Neuron (in vitro differentiated cells): Measurements from ENCODE around the gene MACROD1.
"Not testable (repeated sequence)": the region's sequence is repeated elsewhere in the genome, so short reads cannot be mapped to it uniquely, and the experiment has no call there.

ENCODE experiments used
- H2AFZ ChIP-seq: one replicate; pipeline ENCODE4 v1.6.1; 2013; ENCODE audit warnings: low read depth, mild to moderate bottlenecking, inconsistent platforms, low read length, moderate library complexity
- H3K27me3 ChIP-seq: one replicate; pipeline ENCODE4 v1.6.1; 2013; ENCODE audit warnings: low read length; ENCODE audit not compliant: insufficient read depth
- H3K36me3 ChIP-seq: one replicate; pipeline ENCODE4 v1.6.1; 2013; ENCODE audit warnings: low read length; ENCODE audit not compliant: insufficient read depth
- H3K4me1 ChIP-seq: one replicate; pipeline ENCODE4 v1.6.1; 2013; ENCODE audit warnings: low read length; ENCODE audit not compliant: insufficient read depth
- H3K4me3 ChIP-seq: 2 replicates; pipeline ENCODE4 v1.5.1; 2013; ENCODE audit warnings: mild to moderate bottlenecking, low read length, moderate library complexity
- H3K9me3 ChIP-seq: one replicate; pipeline ENCODE4 v1.6.1; 2013; ENCODE audit warnings: low read length

Gene MACROD1

DNA sequence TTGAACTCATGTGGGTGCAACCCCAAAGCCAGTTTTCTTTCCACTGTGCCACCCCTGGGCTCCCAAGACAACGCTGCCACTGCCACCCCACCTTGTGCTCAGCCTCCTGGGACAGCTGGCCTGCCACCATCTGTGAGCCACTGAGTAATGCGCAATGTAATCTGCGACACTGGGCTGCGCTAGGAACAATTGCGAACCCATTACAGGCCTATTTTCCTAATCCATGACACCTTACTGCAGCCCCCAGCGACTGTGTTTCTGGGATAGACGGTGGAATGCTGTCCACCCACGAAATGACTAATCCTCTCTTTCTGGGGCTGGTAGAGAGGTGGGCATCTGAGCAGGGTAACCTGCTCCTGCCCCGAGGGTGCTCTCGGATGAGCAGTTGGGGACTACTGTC lies 108.0 kb downstream of the MACROD1 start:
- Histone ChIP-seq H2AFZ (no peak overlapping the region), H3K4me1 (peaks cover 22% of the 10 kb centered on the region), H3K36me3 (no peaks in the 10 kb centered on the region), H3K4me3 (no peak overlapping the region), H3K9me3 (no peaks in the 10 kb centered on the region), H3K27me3 (peaks cover 4% of the 10 kb centered on the region)

DNA sequence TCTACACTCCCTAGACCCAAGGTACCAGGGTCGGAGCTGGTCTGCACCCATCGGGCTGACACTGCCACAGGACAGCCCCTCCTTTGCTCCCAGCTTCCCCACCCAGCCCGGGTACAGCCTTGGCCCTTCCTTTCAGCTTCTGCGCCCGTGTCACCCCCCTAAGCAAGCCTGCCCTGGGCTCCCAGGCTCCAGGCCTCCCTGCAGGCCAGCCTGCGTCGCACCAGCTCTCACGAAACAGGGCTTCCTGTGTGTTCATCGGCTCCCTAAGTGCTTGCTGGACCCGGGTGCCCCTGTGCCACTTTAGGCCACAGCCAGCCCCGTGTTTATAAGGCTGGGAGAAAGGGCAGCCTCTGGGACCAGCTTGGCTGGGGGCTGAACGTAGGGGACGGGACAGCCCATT lies 109.1 kb downstream of the MACROD1 start:
- no peak overlapping the region for H3K4me3 ChIP-seq
- H2AFZ ChIP-seq, result no peak overlapping the region
- peaks cover 22% of the 10 kb centered on the region for H3K4me1 ChIP-seq
- H3K9me3 ChIP-seq, result no peaks in the 10 kb centered on the region
- peaks cover 2% of the 10 kb centered on the region for H3K27me3 ChIP-seq
- H3K36me3 ChIP-seq, result no peaks in the 10 kb centered on the region

DNA sequence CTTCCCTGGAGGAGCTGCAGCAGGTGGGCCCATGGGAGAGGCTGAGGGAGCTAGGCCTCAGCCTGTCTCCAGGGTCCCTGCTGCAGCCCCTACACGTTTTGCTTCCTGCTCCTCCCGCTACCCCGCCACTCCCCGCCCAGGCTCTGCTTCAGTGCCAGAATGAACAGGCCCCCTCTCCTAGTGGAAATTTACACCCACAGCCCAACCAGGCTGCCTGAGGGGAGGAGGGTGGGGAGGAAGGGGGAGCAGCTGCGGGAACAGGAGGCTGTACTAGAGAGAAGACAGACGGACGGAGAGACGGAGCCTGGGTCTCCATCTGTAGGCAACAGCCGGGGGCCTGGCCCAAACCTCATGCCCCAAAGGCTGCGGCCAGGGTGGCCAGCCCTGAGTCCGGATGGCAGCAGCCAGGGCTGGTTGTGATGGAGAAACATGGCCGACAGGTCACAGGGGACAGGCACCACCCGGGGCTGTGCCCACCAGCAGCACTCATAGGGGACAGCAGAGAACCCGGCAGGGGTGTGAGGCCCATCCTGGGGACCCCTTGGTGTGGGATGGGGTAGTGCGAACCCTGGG lies 109.6 kb downstream of the MACROD1 start:
- Histone ChIP-seq H3K4me1 (peaks cover 20% of the 10 kb centered on the region), H3K36me3 (no peaks in the 10 kb centered on the region), H3K4me3 (no peak overlapping the region), H3K27me3 (peaks cover 2% of the 10 kb centered on the region), H2AFZ (no peak overlapping the region), H3K9me3 (no peaks in the 10 kb centered on the region)

DNA sequence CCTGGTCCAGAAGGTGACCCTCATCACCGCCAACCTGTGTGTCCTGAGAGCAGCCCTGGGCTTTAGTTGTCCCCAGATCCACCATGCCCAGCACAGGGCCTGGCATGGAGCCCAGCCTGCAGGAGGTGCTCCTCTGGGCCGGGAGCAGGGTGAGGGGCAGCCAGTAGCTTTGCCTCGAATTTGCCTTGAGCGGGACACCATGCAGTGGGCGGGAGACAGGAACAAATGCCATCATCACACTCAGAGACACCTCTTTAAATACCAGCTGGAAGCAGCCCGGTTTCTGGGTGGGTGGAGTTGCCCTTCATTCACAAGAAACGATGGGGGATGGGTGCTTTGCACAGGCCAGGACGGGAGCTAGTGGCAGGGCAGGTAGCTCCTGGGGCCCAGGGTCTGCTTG lies 110.8 kb downstream of the MACROD1 start:
- Histone ChIP-seq H3K4me1 (peaks cover 10% of the 10 kb centered on the region), H3K36me3 (no peaks in the 10 kb centered on the region), H3K9me3 (no peaks in the 10 kb centered on the region), H2AFZ (no peak overlapping the region), H3K4me3 (no peak overlapping the region), H3K27me3 (peaks cover 2% of the 10 kb centered on the region)

DNA sequence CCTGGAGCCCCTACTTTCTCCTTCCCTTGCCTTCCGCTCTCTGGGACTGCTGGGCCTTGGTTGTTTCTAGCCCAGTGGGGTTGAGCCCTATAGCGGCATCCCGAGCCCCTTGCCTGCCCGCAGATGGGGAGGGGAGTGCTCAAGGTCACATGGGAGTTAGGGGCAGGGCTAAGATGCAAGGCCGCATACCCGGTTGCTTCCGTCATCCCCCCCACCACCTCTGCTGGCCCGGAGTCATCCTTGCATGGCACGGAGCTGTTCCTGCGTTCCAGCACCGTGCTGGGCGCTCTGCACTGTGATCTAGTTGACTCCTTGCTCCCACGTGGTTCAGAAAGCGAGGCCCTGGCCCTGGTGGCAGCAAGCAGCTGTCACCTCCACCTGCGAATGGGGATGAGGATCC lies 112.2 kb downstream of the MACROD1 start:
- peaks cover 2% of the 10 kb centered on the region for H3K27me3 ChIP-seq
- H3K4me1 ChIP-seq, result peaks cover 9% of the 10 kb centered on the region
- no peaks in the 10 kb centered on the region for H3K36me3 ChIP-seq
- no peaks in the 10 kb centered on the region for H3K9me3 ChIP-seq
- H2AFZ ChIP-seq, result no peak overlapping the region
- H3K4me3 ChIP-seq, result no peak overlapping the region

DNA sequence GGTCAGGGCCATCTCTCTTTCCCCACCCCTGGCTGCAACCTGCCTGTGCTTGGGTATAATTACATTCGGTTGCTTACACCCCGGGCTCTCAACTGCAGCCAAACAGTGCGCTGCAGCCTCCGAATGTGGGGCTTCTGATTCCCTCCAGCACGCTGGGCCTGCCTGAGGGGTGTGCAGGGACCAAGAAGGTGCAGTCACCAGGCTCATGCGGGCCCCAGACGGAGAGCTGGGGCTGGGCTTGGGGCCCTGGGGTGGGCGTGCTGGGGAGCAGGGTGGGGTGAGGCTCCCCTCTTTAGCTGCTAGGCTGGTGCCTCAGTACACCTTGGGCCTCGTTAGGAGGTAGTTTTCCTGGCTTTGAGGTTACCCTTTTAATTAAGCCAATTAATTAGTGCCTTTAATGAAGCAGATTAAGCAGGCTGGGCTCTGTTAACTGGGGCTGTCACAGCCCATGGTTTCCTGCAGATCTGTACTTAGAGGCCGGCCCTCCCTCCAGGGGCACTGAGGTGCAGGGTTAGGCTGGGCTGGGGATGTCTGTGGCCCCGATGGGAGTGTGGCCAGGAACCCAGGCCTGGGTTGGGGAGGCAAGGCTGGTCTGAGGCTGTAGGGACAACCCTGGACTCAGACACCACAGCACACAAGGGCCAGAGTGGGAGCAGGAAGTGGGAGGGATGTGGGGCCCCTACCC lies 112.8 kb downstream of the MACROD1 start:
- H3K4me3 ChIP-seq, result no peak overlapping the region
- no peaks in the 10 kb centered on the region for H3K9me3 ChIP-seq

DNA sequence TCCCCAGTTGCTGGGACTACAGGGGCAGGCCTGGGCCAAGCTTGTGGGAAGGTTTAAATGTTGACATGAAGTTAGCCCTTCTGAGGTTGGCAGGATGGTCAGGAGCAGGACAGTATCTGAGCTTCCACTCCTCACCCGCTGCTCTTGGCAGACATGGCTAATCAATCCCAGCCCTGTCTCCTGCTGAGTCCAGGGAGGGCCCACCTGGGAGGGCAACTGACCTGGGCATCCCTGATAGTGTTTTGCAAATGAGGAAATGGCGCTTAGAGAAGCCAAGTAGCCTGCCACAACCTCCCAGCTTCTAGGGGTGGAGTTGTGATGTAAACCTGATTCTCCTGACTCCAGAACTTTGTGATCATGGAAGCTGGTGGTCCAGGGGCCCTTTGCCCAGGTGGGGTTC lies 113.5 kb downstream of the MACROD1 start:
- Histone ChIP-seq H3K4me1 (peaks cover 19% of the 10 kb centered on the region), H3K9me3 (no peaks in the 10 kb centered on the region), H3K27me3 (peaks cover 2% of the 10 kb centered on the region), H3K36me3 (no peaks in the 10 kb centered on the region), H3K4me3 (no peak overlapping the region), H2AFZ (no peak overlapping the region)

More for the DNA sequence above, 112.8 kb downstream of the MACROD1 start:
- Histone ChIP-seq H3K36me3 (no peaks in the 10 kb centered on the region), H2AFZ (no peak overlapping the region), H3K4me1 (peaks cover 14% of the 10 kb centered on the region), H3K27me3 (peaks cover 2% of the 10 kb centered on the region)

DNA sequence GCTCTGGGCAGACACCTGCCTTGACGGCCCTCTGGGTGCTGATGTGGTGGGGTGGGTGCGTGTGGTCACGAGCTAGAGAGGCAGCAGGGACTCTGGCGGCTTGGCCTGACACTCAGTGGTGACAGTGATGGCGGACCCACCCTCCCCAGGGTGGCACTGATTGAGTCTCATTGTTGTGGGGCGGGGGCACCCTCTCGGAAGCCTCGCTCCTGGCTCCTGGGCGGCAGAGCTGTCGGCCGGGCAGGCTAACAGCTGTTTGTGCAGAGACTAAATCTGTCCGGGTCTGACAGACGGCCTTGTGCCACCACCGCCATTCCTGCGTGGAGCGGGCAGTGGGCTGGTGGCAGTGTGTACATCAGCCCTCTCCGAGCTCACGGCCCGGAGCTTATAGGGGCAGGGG lies 114.6 kb downstream of the MACROD1 start:
- H3K4me3 ChIP-seq, result no peak overlapping the region
- H3K36me3 ChIP-seq, result no peaks in the 10 kb centered on the region
- H2AFZ ChIP-seq, result no peak overlapping the region
- peaks cover 2% of the 10 kb centered on the region for H3K27me3 ChIP-seq
- H3K9me3 ChIP-seq, result no peaks in the 10 kb centered on the region
- peaks cover 23% of the 10 kb centered on the region for H3K4me1 ChIP-seq

DNA sequence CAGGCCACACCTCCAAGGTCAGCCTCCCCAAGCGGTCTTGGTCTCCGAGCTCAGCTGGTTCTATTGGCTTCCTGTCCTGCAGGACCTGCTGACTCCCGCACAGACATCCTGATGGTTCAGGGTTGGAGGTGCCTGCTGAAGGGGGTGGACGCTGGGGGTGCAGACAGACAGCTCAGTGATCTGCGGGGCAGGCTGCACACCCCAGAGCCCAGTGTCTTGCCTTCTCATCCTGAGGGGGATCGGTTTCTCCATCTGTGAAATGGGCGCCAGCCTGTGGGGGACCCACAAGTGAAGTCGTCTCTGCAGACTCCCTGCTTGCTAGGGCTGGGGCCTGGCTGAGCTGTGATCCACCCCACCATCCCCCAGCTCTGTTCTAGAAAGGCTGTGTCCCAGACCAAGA lies 116.4 kb downstream of the MACROD1 start:
- no peaks in the 10 kb centered on the region for H3K9me3 ChIP-seq
- no peak overlapping the region for H2AFZ ChIP-seq
- H3K36me3 ChIP-seq, result no peaks in the 10 kb centered on the region
- peaks cover 23% of the 10 kb centered on the region for H3K4me1 ChIP-seq
- peaks cover under 1% of the 10 kb centered on the region for H3K27me3 ChIP-seq
- H3K4me3 ChIP-seq, result no peak overlapping the region

DNA sequence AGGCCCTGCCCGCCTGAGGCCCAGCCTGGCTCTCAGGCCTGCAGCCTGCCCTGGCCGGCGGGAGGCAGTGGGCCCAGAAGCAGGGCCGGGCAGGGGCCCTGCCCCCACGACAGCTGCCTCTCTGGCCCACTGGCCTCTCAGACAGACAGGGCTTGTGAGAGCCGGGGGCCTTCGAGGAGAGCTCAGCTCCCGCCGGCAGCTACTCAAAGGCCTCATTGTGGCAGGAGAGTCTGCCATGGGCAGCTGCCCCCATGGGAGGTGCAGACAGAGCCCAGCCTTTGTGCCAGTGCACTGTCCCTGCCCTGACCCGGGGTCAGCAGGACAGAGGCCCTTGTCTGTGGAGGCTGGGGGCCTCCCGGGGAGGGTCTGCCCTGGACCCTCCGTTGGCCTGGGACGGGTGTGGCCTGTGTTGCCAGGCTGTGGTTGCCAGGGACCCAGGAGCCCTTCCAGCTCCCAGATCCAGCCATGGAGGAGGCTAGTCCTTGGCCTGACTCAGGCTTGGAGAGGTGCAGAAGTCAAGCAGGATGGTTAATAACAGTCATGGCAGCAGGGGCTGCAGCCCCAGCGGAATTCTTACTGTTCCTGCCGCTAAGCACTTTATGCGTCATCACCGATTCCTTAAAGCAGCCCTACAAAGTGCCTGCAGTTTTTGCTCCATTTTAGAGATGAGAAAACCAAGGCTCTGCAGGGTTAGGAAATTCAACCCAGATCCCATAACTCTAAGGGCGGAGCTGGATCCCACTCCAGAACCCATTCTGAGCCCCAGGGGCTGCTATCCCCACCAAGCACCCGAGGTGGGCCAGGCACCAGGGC lies 117.7 kb downstream of the MACROD1 start:
- no peaks in the 10 kb centered on the region for H3K36me3 ChIP-seq
- no peak overlapping the region for H2AFZ ChIP-seq
- H3K9me3 ChIP-seq, result no peaks in the 10 kb centered on the region
- H3K4me3 ChIP-seq, result no peak overlapping the region
- peaks cover 15% of the 10 kb centered on the region for H3K4me1 ChIP-seq
- no peaks in the 10 kb centered on the region for H3K27me3 ChIP-seq

DNA sequence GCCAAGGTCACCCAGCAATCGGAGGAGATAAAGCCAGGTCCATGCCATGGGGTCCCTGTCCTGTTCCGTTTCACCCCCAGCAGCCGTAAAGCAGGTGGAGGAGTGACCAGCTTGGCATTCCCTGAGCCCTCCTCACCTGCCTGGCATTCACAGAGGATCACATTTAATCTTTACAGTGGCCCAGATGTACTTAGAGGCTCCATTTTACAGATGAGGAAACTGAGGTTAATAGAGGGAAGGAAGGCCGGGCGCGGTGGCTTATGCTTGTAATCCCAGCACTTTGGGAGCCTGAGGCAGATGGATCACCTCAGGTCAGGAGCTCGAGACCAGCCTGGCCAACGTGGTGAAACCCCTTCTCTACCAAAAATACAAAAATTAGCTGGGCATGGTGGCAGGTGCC lies 118.5 kb downstream of the MACROD1 start:
- H2AFZ ChIP-seq, H3K27me3 ChIP-seq, H3K9me3 ChIP-seq, H3K4me3 ChIP-seq, H3K36me3 ChIP-seq: not testable (repeated sequence)
- H3K4me1 ChIP-seq, result peaks cover 14% of the 10 kb centered on the region

DNA sequence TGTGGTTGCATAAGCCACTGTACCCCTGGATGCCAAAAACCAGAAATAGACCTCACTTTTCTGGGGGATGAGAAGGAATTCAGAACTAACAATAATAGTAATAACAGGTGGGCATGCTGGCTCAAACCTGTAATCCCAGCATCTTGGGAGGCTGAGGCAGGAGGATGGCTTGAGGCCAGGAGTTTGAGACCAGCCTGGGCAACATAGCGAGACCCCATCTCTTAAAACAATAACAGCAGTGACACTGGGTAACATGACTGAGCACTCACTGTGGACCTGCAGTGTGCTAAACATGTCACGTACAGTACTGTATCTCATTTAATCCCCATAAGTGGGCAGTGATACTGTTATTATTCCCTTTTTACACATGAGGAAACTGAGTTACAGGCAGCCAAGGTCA lies 120.2 kb downstream of the MACROD1 start:
- H3K36me3 ChIP-seq, result no peaks in the 10 kb centered on the region
- H3K9me3 ChIP-seq, result no peaks in the 10 kb centered on the region
- H3K4me1 ChIP-seq, result peaks cover 29% of the 10 kb centered on the region
- no peak overlapping the region for H2AFZ ChIP-seq
- no peaks in the 10 kb centered on the region for H3K27me3 ChIP-seq
- no peak overlapping the region for H3K4me3 ChIP-seq

DNA sequence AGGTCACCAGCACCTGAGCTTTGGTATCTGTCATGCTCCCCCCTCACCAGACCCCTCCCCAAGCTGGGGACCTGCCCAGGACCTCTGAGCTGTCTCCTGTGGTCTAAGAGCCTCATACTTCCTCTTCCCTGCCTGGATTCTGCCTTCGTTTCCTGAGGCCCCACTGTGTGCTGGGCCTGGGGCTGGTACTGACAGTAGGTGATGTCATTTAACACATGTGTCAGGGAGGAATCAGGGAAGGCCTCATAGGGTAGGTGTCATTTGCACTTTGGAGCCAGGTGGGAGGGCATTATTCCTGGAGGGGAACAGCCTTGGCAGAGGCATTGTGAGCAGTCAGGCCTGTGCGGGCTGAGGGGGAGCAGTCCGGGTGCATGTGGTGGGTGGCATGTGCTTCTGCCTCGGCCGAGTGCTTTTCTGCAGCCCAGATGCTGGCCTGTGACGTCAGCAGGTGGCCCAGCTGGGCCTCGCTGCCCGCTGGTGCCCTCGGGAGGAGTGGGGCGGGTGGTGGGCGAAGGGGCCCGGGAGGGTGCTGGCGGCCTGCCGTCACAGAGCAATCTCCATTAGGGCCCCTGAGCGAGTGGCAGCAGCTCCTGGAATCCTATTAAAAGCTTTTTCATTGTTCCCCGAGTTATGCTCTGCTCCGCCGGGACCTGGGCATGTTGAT lies 121.1 kb downstream of the MACROD1 start:
- no peak overlapping the region for H3K4me3 ChIP-seq
- H3K4me1 ChIP-seq, result peaks cover 29% of the 10 kb centered on the region
- no peaks in the 10 kb centered on the region for H3K27me3 ChIP-seq
- H3K36me3 ChIP-seq, result no peaks in the 10 kb centered on the region
- no peaks in the 10 kb centered on the region for H3K9me3 ChIP-seq
- no peak overlapping the region for H2AFZ ChIP-seq
